NB4 (cell line): ENCODE data around the gene STX19.

Experiments used
- MAX ChIP-seq: IDR thresholded peaks from 2 replicates; pipeline ENCODE4 v1.6.1; 2011; ENCODE audit warnings: low read depth, low read length
- MYC ChIP-seq: IDR thresholded peaks from 2 replicates; pipeline ENCODE4 v1.6.1; 2011; ENCODE audit warnings: low read depth, low read length
- POLR2A ChIP-seq: IDR thresholded peaks from 2 replicates; pipeline ENCODE4 v1.6.1; 2011; ENCODE audit warnings: mild to moderate bottlenecking; ENCODE audit not compliant: insufficient read length; ENCODE audit errors: extremely low read depth
- TF ChIP-seq, protein P1 (sequence below): IDR thresholded peaks from one replicate; pipeline ENCODE4 v1.5.1; 2012; ENCODE audit warnings: low read depth, low read length

DNA sequence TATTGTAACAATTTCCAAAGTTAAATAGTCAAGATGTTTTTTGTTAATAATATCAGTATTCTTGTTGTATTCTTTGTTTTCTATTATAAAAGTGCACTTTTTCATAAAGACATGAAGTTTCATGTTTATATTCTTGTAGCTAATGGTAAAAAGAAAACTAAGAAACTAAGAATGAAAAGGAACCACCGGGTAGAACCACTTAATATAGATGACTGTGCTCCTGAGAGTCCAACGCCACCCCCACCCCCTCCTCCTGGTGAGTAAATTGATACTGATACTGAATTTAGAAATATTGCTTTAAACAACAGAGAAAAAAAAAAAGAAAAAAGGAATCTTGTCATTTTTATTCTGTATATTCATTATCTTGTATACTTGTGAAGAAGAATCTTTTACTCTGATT, 20.9 kb upstream of the STX19 start:
- TF ChIP-seq, protein P1, sequence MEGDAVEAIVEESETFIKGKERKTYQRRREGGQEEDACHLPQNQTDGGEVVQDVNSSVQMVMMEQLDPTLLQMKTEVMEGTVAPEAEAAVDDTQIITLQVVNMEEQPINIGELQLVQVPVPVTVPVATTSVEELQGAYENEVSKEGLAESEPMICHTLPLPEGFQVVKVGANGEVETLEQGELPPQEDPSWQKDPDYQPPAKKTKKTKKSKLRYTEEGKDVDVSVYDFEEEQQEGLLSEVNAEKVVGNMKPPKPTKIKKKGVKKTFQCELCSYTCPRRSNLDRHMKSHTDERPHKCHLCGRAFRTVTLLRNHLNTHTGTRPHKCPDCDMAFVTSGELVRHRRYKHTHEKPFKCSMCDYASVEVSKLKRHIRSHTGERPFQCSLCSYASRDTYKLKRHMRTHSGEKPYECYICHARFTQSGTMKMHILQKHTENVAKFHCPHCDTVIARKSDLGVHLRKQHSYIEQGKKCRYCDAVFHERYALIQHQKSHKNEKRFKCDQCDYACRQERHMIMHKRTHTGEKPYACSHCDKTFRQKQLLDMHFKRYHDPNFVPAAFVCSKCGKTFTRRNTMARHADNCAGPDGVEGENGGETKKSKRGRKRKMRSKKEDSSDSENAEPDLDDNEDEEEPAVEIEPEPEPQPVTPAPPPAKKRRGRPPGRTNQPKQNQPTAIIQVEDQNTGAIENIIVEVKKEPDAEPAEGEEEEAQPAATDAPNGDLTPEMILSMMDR: no peak
- TF ChIP-seq POLR2A: no peak
- no peak for TF ChIP-seq MAX
- no peak for TF ChIP-seq MYC
